Stimulated activated CD4-positive, alpha-beta T cell treated with anti-CD3 and anti-CD28 coated beads, TNF-alpha, amount 100 ng/mL, for 24 hours (primary cell): Measurements from ENCODE around the gene CPSF4.

Experiments
- DNase-seq, 3 experiments: peaks; one replicate each; pipeline ENCODE4 v3.0.0-alpha.2; 2020; ENCODE audit warnings: low read depth in 3 of 3

CPSF4 gene

DNA sequence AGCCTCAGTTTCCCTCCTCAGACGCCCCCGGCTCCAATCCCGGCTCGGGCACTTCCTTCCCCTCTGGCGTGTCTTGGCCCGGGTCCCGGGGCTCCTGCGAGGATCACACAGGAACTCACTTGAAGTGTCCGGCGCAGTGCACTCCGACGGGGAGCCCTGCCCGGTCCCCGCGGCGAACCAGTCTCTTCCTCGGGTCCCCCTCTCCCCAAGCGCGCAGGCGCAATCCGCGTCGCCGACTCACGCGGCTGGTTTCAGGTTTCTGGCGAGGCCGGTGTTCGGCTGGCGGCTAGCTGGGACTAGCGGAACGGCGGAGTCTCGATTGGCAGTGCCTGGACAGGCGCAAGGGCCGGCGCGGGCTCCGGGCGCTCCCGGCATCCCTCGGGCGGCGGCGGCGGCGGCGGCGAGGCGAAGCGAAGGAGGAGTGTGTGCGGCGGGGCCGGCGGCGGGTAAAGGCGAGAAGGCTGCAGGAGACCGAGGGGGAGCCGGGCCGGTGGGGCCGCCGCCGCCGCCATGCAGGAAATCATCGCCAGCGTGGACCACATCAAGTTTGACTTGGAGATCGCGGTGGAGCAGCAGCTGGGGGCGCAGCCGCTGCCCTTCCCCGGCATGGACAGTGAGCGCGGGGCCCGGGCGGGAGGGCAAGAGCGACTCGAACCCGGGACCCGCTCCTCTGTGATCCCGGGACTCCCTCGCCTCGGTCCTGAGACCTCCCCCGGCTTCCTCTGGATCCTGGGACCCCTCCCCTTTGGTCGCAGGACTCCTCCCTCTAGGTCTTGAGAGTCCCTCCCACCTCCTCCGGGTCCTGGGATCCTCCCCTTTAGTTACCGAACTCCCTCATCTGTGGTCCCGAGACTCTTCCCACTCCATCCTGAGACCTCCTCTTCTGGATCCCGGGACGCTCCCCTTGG, at the start of gene CPSF4, which contains the start of gene PTCD1:
Gene CPSF4 (plus strand): TSS at position 371 of the 908 bp plus-strand sequence. CDS start 140 bp downstream, at position 511.
Gene PTCD1 (minus strand): TSS at position 226 of the 908 bp plus-strand sequence. CDS start 3,556 bp downstream, outside the sequence.
- peak; percentile 87 to 94 (median 90) for DNase-seq

GRCh38 chr7:99389772-99390171, 49.0 kb upstream of the CPSF4 start:
- no peak for DNase-seq

DNA sequence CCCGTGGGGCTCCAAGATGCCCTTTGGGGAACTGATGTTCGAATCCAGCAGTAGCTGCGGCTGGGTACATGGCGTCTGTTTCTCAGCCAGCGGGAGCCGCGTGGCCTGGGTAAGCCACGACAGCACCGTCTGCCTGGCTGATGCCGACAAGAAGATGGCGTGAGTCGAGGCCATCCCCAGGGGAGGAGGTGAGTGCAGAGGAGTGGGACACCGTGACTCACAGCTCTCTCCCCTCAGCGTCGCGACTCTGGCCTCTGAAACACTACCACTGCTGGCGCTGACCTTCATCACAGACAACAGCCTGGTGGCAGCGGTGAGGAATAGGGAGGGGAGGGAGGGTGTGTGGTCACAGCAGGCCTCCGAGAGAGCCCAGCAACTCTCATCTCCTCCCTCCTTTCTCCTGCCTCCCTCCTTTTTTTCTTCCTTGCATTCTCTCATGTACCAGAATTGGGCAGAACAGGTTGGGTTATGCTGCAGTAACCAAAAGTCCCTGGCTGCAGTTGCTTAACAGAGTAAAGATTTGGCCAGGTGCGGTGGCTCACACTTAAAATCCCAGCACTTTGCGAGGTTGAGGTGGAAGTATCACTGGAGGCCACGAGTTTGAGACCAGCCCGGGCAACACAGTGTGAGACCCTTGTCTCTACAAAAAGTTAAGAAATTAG, 47.7 kb upstream of the CPSF4 start:
- no peak for DNase-seq

GRCh38 chr7:99392046-99392445, 46.7 kb upstream of the CPSF4 start:
- no peak for DNase-seq

GRCh38 chr7:99392659-99393354, 45.9 kb upstream of the CPSF4 start:
- peak in 1 of 3 experiments; percentile 81 for DNase-seq

- no peak for DNase-seq
Measured at GRCh38 chr7:99393355-99394187, 45.2 kb upstream of the CPSF4 start.

DNA sequence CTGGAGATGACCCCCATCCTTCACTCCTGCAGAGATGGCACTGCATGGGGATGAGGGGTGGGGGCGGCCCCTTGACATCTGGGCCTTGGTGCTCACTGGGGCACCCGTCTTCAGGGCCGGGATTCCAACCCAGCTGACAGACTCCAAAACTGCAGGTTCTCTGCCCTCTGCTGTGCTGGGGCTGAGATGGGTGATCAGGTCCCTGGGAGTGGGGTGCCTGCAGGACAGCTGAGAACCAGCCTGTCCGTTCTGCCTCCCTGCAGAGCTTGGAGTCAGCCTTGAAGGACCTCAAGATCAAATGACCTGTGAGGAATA, 44.6 kb upstream of the CPSF4 start:
- DNase-seq, result no peak

- DNase-seq, result no peak
Measured at GRCh38 chr7:99395616-99396327, 43.0 kb upstream of the CPSF4 start.

DNA sequence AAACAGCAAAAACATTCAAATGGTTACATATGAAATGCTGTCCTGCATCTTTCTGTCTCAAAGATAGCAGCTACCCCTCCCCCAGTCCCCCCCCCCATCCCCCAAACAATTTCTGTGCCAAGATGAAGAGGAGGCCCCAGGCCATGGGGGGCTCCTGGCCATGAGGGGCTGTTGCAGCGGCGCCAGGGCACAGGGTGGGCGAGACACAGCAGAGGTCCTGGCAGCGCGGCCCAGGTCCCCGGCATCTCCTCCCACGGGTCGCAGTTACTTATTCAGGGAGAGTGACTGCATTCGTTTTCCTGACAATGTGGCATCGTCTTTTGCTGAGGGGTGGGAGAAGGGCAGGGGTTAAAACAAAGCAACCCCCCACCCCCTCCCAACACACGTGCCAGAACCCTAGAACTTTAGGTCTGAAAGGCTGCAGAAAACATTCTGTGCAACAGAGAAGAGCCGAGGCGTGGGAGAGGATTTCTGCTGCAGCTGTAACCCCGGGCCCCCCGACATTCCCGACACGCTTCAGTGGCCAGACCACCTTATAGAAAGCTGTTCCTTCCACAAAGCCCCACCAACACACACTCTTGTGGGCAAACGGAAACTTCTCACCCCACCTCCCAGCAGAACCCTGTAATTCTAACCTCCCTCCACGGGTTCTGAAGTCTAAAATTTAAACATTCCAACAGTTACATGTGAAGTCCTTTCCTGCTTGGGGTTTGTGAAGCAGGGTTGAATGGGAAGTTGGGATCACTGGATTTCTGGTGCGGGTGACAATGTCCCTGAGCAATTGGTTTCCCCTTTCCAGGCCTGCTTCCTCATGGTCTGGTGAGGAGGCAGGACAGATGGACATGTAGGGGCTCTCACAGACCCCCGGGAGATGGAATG, 42.1 kb upstream of the CPSF4 start:
- DNase-seq, result no peak

DNA sequence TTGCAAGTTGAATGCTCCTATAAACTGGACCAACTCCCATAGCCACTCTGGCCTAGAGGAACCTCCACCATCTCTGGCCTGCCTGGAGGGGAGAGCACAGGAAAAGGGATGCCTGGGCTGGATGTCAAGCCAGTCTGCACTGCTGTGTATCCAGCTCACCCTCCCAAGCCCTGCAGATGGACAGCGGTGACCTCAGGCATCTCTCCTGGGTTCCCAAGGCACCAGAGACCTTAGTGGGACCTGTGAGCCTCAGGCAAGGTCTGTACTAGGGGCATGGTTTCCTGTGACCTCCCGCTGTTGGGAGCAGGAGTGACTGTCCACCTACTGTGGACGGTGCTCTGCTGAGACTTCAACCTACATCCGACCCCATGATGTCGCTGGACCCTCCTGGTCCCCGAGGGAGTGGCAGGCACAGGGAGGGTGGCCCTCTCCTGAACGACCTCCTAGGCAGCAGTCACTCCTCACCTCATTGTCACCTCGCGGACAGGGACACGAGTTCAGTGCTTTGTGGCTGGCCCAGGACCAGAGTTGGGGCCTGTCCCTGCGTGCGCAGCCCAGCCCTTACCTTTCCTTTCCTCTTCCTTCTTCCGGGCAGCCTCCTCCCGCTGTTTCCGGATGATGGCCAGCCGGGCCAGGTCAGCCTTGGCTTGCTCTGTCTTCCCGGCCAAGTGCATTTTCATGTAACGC, 41.3 kb upstream of the CPSF4 start:
- DNase-seq, result no peak

- DNase-seq, result no peak
Measured at GRCh38 chr7:99398891-99399445, 39.8 kb upstream of the CPSF4 start.

GRCh38 chr7:99399597-99399996, 39.1 kb upstream of the CPSF4 start:
- no peak for DNase-seq

DNA sequence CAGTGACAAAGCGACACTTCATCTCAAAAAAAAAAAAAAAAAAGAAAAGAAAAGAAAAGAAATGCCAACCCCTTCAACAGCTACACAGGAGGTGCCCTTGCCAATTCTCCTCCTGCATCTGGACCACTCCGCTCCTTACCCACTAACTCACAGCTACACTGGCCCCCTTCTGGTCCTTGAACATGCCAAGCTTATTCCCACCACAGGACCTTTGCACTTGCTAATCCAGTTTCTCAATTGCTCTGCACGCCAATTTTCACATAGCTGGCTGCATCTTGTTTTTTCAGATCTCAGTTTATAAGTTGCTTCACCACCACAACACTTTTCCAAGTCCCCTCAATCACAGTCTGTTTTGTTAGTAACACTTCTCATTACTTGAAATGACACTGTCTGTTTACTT, 35.9 kb upstream of the CPSF4 start:
- no peak for DNase-seq

- DNase-seq, result no peak
Measured at GRCh38 chr7:99403764-99404163, 35.0 kb upstream of the CPSF4 start.

DNA sequence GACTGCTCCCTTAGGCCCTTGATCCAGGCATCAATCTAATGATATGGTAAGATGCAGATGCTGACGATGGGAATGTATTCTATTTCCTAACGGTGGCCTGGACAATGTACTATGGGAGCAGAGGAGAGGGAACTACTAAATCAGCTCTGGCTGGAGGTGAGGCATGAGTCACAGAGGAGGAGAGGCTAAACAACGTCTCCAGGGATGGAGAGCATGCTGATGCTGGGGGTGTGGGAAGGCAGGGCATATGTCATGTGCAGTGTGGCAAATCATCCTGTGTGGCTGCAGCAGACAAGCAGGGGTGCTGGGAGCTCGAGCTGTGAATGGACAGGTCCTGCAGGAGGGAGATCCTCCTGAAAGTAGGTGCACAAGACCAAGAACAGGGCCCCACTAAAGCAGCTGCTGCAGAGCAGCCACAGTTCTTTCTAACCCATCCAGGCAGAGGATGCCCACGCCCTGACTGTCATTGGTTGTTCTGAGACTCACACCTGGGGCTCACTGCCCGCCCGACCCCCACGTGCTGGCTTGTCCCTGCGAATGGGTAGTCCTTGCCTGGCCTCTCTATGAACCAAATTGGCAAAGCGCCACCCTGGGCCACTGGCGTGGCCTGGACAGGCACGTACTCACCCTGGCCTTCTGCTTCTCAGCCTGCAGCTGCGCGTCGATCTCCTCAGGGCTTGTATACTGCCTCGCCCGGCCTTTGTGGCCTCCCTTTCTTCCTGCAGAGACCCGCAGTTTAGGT, 34.3 kb upstream of the CPSF4 start:
- no peak for DNase-seq

DNA sequence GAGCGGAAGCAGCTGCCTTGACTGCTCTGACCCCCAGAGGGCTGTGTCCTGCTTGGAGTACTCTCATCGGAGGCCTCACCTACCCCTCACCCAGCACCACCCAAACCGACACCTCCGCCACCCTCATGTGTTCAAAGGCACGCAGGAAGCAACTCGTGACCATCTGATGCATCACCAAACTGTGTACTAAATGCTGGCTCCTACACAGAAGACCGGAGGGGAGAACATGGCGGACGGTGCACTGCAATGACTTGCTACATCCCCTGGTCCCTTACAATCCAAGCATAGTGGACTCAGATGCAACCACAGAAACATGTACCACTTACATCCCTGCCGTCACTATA, 33.8 kb upstream of the CPSF4 start:
- DNase-seq, result no peak

GRCh38 chr7:99406557-99406956, 32.2 kb upstream of the CPSF4 start:
- DNase-seq, result no peak

DNA sequence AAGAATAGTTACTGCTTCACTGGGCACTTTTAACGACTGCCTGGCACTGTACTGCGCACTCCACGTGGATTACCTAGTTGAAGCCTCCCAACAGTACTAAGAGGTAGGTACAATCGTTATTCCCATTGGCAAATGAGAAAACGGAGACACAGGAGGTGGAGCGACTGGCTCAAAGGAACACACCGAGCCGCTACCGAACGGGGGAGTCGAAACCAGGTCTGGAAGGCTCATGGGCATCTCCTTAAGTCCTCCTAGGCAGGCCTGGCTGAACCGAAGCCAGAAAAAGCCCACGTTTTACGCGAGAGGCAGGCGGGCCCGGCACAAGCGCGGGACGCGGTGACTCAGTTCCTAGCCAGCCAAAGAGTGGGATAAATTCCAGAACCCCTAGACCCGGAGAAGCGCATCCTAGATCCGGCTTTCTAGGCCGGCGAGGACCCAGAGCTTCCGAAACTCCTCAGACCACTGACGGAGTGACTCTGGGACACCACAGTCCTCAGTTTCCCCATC, 30.8 kb upstream of the CPSF4 start:
- peak in 1 of 3 experiments; percentile 27 for DNase-seq
